Urinary bladder (tissue), 4 donors: ENCODE measurements around the gene POLDIP2. TPM values are rescaled to one million over a fixed set of nuclear protein-coding genes. Genes with fewer than 3 reads are reported as not detected.

Experiments
- DNase-seq: peaks from one replicate; pipeline ENCODE4 v3.0.0-alpha.2; 2015; ENCODE audit errors: extremely low spot score
- H3K27ac ChIP-seq: one replicate; pipeline ENCODE4 v1.5.1; 2013; ENCODE audit warnings: low read depth, mild to moderate bottlenecking, moderate library complexity
- H3K36me3 ChIP-seq: one replicate; pipeline ENCODE4 v1.6.1; 2013; ENCODE audit warnings: mild to moderate bottlenecking, moderate library complexity; ENCODE audit not compliant: insufficient read depth
- H3K4me1 ChIP-seq: one replicate; pipeline ENCODE4 v1.6.1; 2013; ENCODE audit warnings: mild to moderate bottlenecking, moderate library complexity; ENCODE audit not compliant: insufficient read depth
- H3K4me3 ChIP-seq: one replicate; pipeline ENCODE4 v1.5.1; 2013; ENCODE audit warnings: low read depth, low read length
- WGBS: extraction: QIAGEN DNeasy Blood & Tissue Kit; methylation state at CpG from one replicate; pipeline ENCODE4 v1.1.7; 2013; 5-methylcytosine and 5-hydroxymethylcytosine counted together
- polyA plus RNA-seq: library from polyadenylated mRNA; stranded (reverse); fragments of 200-250 nt; gene quantifications from one replicate; pipeline ENCODE4 v1.2.3, GENCODE V29; 2013
- total RNA-seq: library from RNA; depleted of rRNA; stranded (reverse); fragments of >200 nt; gene quantifications from one replicate; pipeline ENCODE4 v1.2.3, GENCODE V29; 2014
- donor health status: healthy with polysubstance abuse.
- donor health status: healthy.

The POLDIP2 gene
- total and polyA plus RNA-seq, 2 donors = 35.1 to 79.6 TPM

- WGBS = 11% methylated on average over 40 of the region's 40 CpGs
- DNase-seq = no peak
- H3K4me1 ChIP-seq = no peaks in the 10 kb centered on the region
Observed at GRCh38 chr17:28317966-28318758, 39.2 kb downstream of the POLDIP2 start.

GRCh38 chr17:28317099-28317965 is 40.0 kb downstream of the POLDIP2 start:
- WGBS = 81% methylated on average over 21 of the region's 21 CpGs
- DNase-seq = no peak

More at GRCh38 chr17:28317966-28318758, 39.2 kb downstream of the POLDIP2 start:
- Histone ChIP-seq H3K27ac (no peak overlapping the region), H3K36me3 (no peaks in the 10 kb centered on the region), H3K4me3 (peak overlapping the region; percentile 38)

GRCh38 chr17:28315846-28316705 is 41.3 kb downstream of the POLDIP2 start:
- Histone ChIP-seq H3K27ac (no peak overlapping the region), H3K36me3 (no peaks in the 10 kb centered on the region), H3K4me1 (no peaks in the 10 kb centered on the region), H3K4me3 (no peak overlapping the region)
- DNase-seq = no peak
- WGBS = 93% methylated on average over 4 of the region's 4 CpGs

More at GRCh38 chr17:28317099-28317965, 40.0 kb downstream of the POLDIP2 start:
- Histone ChIP-seq H3K4me3 (no peak overlapping the region), H3K4me1 (no peaks in the 10 kb centered on the region), H3K27ac (no peak overlapping the region), H3K36me3 (no peaks in the 10 kb centered on the region)

GRCh38 chr17:28313841-28314240 is 43.5 kb downstream of the POLDIP2 start:
- DNase-seq = no peak
- H3K4me3 ChIP-seq = no peak overlapping the region
- H3K4me1 ChIP-seq = no peaks in the 10 kb centered on the region
- WGBS = 85% methylated on average over 2 of the region's 2 CpGs
- no peak overlapping the region for H3K27ac ChIP-seq
- H3K36me3 ChIP-seq = no peaks in the 10 kb centered on the region

GRCh38 chr17:28306954-28307401 is 50.3 kb downstream of the POLDIP2 start:
- Histone ChIP-seq H3K4me1 (no peaks in the 10 kb centered on the region), H3K36me3 (no peaks in the 10 kb centered on the region), H3K27ac (no peak overlapping the region), H3K4me3 (no peak overlapping the region)
- no peak for DNase-seq
- 21% methylated on average over 38 of the region's 38 CpGs for WGBS

- Histone ChIP-seq H3K4me3 (no peak overlapping the region), H3K36me3 (no peaks in the 10 kb centered on the region), H3K27ac (no peak overlapping the region), H3K4me1 (no peaks in the 10 kb centered on the region)
- no peak for DNase-seq
- WGBS = 77% methylated on average over 3 of the region's 3 CpGs
Observed at GRCh38 chr17:28298449-28298848, 58.9 kb downstream of the POLDIP2 start.

Other genes starting within 250 kb of the POLDIP2 start
- gene TMEM97, start 38.3 kb downstream of the POLDIP2 start, total RNA-seq = 62.7 TPM
- gene TMEM97, start 38.3 kb downstream of the POLDIP2 start, polyA plus RNA-seq = 16.8 TPM
- gene IFT20, start 22.1 kb downstream of the POLDIP2 start, total RNA-seq = 57.4 TPM
- gene IFT20, start 22.1 kb downstream of the POLDIP2 start, polyA plus RNA-seq = 45.4 TPM
- 20.4 TPM for gene TNFAIP1, start 21.8 kb downstream of the POLDIP2 start, total RNA-seq
- gene TNFAIP1, start 21.8 kb downstream of the POLDIP2 start, polyA plus RNA-seq = 27.2 TPM
- not detected for gene SEBOX, start 7.7 kb upstream of the POLDIP2 start, total RNA-seq
- not detected for gene SEBOX, start 7.7 kb upstream of the POLDIP2 start, polyA plus RNA-seq
- 1.1 TPM for gene VTN, start 12.8 kb upstream of the POLDIP2 start, total RNA-seq
- gene VTN, start 12.8 kb upstream of the POLDIP2 start, polyA plus RNA-seq = 7.4 TPM
- gene SARM1, start 14.2 kb upstream of the POLDIP2 start, total RNA-seq = 10.2 TPM
- 16.6 TPM for gene SARM1, start 14.2 kb upstream of the POLDIP2 start, polyA plus RNA-seq
- 11.2 TPM for gene SLC46A1, start 48.7 kb upstream of the POLDIP2 start, total RNA-seq
- gene SLC46A1, start 48.7 kb upstream of the POLDIP2 start, polyA plus RNA-seq = 7.4 TPM
- gene SLC13A2, start 116.1 kb upstream of the POLDIP2 start, total RNA-seq = not detected
- gene SLC13A2, start 116.1 kb upstream of the POLDIP2 start, polyA plus RNA-seq = 0.03 TPM
- gene FOXN1, start 148.8 kb upstream of the POLDIP2 start, total RNA-seq = 0.11 TPM
- 0.13 TPM for gene FOXN1, start 148.8 kb upstream of the POLDIP2 start, polyA plus RNA-seq
- 15.2 TPM for gene UNC119, start 195.1 kb upstream of the POLDIP2 start, total RNA-seq
- gene UNC119, start 195.1 kb upstream of the POLDIP2 start, polyA plus RNA-seq = 24.4 TPM
- gene PIGS, start 214.0 kb upstream of the POLDIP2 start, total RNA-seq = 21.1 TPM
- 64.4 TPM for gene PIGS, start 214.0 kb upstream of the POLDIP2 start, polyA plus RNA-seq
- 9.6 TPM for gene ALDOC, start 219.4 kb upstream of the POLDIP2 start, total RNA-seq
- 34.2 TPM for gene ALDOC, start 219.4 kb upstream of the POLDIP2 start, polyA plus RNA-seq
- gene SPAG5, start 241.5 kb upstream of the POLDIP2 start, total RNA-seq = 17.9 TPM
- 2.7 TPM for gene SPAG5, start 241.5 kb upstream of the POLDIP2 start, polyA plus RNA-seq